ENCODE data around the gene SMIM41.

SMIM41 gene

DNA sequence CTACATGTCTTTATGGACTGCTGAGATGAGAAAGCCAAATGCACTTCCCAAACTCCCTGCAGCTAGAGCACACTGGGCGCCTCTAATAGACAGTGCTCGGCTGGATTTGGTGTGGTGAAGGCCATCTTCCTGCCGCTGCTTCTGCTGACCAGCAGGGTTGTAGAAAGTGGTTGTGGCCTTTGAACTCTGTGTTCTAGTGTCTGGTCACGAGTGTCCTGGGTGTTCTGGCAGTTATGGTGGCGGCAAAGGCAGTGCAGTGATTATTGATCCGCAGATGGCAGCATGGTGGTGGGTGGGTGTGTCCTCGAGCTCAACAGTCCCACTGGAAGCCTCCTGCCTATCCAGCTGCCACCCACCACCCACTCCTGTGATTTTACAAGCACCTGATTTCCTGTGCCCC, 43.4 kb downstream of the SMIM41 start:
- FAIRE-seq, result no peak

- no peak for FAIRE-seq
Measured at GRCh38 chr12:52123487-52124186, 44.1 kb downstream of the SMIM41 start.

- no peak for FAIRE-seq
Measured at GRCh38 chr12:52125476-52125900, 46.0 kb downstream of the SMIM41 start.

GRCh38 chr12:52126050-52126604, 46.6 kb downstream of the SMIM41 start:
- FAIRE-seq, result no peak

DNA sequence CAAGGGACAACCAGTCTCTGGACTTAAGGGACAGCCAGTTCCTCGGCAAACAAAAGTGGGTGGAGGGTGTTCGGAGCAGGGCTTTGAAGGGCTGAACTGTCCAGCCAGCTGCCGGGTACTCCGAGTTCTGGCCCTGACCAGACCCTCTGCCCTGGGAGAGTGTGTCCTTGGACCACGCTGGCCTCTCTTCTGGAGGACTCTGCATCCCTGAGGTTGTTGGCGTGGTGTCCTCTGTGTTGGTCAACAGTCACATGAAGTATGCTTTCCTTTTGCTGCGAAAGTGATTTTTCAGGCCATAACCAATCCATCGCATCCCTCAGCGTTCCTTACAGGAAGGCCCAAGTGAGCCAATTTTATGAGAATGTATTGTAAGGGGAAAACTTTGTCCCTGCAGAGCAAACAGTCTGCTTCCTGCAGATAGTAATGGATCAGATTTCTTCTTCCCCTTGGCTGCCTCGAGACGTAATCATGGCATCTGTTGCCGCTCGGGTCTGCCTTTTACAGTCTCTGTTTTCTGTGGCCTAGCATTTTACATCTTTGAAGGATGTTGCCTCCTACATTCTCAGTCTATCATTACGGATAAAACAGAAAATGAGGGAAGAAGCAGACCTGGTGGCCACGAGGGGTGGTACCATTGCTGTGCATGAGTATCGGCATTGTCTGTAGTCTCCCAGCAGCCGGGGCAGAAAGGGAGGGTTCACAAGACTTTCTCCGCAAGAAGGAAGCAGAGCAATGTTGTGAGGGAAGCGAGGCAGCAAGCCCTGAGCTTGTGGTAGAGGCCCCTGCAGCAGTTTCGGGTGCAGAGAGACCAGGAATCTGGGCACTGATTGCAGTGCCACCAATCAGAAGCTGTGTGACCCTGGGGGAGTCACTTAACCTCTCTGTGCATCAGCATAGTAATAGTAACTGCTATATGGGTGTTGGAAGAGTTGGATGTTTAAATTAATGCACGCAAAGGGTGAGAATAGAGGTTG, 47.4 kb downstream of the SMIM41 start:
- FAIRE-seq, result no peak

DNA sequence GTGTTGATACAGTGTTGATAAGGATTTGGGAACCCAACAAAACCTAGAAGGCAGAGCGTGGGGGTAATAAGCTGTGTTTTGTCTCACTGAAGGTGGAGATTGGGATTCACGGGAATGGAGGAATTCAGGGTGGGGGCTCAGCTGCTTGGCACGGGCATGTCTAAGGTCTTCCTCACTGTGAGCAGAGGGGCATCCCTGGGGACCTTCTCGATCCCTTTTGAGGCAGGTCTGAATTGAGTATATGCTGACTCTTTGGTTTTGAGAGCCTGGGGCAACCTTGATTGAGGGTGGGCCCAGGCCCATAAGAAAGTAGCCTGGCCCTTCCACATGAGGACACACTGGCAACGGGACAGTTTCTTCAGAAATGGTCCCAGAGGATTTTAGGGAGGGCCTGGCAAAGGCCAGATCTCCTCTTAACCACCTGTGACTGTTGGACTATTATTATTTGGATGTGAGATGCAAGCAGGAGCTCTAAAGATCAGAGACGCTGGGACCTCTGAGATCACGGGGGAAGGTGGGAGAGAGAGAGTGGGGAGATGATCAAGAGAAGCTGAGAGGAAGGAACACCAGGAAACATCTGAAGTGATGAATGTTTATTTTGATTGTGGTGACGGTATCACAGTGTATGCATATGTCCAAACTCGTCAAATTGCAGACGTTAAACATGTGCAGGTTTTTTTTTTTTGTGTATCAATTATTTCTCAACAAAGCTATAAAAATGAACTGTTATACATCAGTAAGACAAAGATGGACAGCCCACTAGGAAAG, 48.4 kb downstream of the SMIM41 start:
- no peak for FAIRE-seq

- FAIRE-seq, result no peak
Measured at GRCh38 chr12:52130711-52131110, 51.2 kb downstream of the SMIM41 start.

GRCh38 chr12:52132754-52133161, 53.3 kb downstream of the SMIM41 start:
- no peak for FAIRE-seq

DNA sequence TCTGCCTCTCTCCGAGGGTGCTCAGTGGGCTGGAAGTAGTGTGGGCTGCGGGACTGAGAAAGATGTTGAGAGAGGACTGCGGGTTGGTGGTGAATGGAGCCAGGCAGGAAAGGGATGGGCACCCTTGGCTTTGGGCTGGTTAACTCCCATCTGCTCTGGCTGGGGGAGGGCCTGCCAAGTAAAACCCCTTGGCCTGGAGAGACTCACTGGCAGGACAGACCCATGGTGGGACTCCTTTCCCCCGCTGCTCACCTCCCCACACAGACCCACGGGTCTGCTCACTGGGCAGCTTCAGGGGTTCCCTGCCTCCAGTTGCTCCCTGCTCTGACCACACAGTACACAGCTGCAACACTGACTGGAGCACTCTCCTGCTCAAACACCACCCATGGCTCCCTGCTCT, 58.2 kb downstream of the SMIM41 start:
- no peak for FAIRE-seq

DNA sequence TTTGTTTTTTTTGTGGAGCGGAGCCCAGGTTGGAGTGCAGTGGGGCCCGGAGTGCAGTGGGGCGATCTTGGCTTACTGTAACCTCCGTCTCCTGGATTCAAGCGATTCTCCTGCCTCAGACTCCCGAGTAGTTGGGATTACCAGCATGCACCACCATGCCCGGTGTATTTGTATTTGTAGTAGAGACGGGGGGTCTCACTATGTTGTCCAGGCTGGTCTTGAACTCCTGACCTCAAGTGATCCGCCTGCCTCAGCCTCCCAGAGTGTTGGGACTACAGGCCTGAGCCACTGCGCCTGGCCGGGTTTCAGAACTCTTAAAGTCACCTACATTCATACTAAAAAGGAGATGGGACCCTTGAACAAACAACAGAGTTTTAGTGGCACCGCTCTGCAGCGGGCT, 59.6 kb downstream of the SMIM41 start:
- FAIRE-seq, result no peak

GRCh38 chr12:52139579-52140062, 60.1 kb downstream of the SMIM41 start:
- no peak for FAIRE-seq

- no peak for FAIRE-seq
Measured at GRCh38 chr12:52141306-52141705, 61.8 kb downstream of the SMIM41 start.

DNA sequence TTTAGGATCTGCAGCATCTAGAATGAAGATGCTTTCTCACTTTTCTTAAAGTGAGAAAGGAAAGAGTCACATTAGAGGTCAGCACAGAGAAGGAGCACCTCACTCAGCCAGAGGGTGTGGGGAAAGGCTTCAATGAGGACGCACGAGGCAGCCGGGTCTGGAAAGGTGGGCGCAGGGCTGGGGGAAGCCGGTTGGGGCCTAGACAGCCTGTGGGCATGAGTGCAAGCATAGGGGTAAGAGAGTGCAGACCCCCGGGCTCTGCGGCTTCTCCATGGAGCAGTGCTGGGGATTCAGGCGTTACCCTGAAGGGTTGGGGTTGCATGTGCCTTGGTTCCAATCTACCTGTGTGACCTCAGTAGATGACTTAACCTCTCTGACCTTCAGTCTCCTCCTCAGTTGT, 62.4 kb downstream of the SMIM41 start:
- FAIRE-seq, result no peak

GRCh38 chr12:52142431-52142830, 62.9 kb downstream of the SMIM41 start:
- FAIRE-seq, result no peak

- FAIRE-seq, result no peak
Measured at GRCh38 chr12:52144512-52145227, 65.2 kb downstream of the SMIM41 start.

GRCh38 chr12:52145228-52146088, 66.0 kb downstream of the SMIM41 start:
- no peak for FAIRE-seq

GRCh38 chr12:52146089-52146821, 66.8 kb downstream of the SMIM41 start:
- FAIRE-seq, result no peak

- FAIRE-seq, result no peak
Measured at GRCh38 chr12:52146822-52147366, 67.4 kb downstream of the SMIM41 start.

DNA sequence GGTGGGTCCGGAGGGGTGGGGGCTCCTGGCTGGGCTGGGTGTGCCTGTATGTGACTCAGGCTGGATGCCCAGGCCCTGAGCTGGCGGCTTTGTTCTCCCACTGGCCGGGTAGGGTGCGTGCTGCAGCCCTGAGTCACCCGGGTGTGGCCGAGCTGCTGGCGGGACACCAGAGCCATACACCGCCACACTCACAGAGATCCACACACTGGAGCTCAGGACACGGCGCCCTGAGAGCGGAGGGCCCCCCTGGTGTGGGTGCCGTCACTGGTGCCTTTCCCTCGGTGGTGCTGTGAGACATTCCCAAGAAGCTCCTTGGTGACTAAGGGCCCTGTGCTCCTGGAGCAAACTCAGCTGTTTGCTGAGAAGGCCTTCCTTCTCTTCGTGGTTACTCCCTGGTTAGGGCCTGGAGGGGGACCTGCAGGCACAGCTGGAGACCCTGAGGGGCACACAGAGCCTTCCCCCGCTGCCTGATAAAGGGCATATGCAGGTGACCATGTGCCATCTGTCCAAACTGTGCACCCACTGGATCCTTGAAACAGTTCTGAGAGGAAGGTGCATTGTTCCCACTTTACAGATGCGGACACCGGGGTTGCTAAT, 68.0 kb downstream of the SMIM41 start:
- no peak for FAIRE-seq
